ENCODE results near the gene DNAH12. TPM values are rescaled to one million over a fixed set of nuclear protein-coding genes. Genes with fewer than 3 reads are reported as not detected.

DNAH12 gene
- total and polyA plus RNA-seq, 10 of the 15 experiments (the other 5 are each of a cell fraction or from before 2014, with no cell fraction given): under 0.01 to 0.35 (median 0.08) TPM

GRCh38 chr3:57555738-57556458, 11.8 kb upstream of the DNAH12 start, which contains the start of gene PDE12 (continued):
- no peak for TF ChIP-seq BCLAF1 (IDR thresholded peaks at IDR 0.05)
- TF ChIP-seq ZBTB33 (IDR thresholded peaks at IDR 0.05): no peak
- no peak for TF ChIP-seq SMC3 (IDR thresholded peaks at IDR 0.05; ENCODE audit: borderline replicate concordance, low read length)
- TF ChIP-seq, protein P1, sequence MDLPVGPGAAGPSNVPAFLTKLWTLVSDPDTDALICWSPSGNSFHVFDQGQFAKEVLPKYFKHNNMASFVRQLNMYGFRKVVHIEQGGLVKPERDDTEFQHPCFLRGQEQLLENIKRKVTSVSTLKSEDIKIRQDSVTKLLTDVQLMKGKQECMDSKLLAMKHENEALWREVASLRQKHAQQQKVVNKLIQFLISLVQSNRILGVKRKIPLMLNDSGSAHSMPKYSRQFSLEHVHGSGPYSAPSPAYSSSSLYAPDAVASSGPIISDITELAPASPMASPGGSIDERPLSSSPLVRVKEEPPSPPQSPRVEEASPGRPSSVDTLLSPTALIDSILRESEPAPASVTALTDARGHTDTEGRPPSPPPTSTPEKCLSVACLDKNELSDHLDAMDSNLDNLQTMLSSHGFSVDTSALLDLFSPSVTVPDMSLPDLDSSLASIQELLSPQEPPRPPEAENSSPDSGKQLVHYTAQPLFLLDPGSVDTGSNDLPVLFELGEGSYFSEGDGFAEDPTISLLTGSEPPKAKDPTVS (IDR thresholded peaks at IDR 0.05; ENCODE audit: low read depth, low read length): no peak
- TF ChIP-seq, protein P2, sequence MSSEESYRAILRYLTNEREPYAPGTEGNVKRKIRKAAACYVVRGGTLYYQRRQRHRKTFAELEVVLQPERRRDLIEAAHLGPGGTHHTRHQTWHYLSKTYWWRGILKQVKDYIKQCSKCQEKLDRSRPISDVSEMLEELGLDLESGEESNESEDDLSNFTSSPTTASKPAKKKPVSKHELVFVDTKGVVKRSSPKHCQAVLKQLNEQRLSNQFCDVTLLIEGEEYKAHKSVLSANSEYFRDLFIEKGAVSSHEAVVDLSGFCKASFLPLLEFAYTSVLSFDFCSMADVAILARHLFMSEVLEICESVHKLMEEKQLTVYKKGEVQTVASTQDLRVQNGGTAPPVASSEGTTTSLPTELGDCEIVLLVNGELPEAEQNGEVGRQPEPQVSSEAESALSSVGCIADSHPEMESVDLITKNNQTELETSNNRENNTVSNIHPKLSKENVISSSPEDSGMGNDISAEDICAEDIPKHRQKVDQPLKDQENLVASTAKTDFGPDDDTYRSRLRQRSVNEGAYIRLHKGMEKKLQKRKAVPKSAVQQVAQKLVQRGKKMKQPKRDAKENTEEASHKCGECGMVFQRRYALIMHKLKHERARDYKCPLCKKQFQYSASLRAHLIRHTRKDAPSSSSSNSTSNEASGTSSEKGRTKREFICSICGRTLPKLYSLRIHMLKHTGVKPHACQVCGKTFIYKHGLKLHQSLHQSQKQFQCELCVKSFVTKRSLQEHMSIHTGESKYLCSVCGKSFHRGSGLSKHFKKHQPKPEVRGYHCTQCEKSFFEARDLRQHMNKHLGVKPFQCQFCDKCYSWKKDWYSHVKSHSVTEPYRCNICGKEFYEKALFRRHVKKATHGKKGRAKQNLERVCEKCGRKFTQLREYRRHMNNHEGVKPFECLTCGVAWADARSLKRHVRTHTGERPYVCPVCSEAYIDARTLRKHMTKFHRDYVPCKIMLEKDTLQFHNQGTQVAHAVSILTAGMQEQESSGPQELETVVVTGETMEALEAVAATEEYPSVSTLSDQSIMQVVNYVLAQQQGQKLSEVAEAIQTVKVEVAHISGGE (CRISPR knock-in tag; IDR thresholded peaks at IDR 0.05): no peak
- TF ChIP-seq CBX5 (IDR thresholded peaks at IDR 0.05; ENCODE audit: low read depth): peak; percentile 64; the same call in 1 of the 2 replicates
- TF ChIP-seq, protein P3, sequence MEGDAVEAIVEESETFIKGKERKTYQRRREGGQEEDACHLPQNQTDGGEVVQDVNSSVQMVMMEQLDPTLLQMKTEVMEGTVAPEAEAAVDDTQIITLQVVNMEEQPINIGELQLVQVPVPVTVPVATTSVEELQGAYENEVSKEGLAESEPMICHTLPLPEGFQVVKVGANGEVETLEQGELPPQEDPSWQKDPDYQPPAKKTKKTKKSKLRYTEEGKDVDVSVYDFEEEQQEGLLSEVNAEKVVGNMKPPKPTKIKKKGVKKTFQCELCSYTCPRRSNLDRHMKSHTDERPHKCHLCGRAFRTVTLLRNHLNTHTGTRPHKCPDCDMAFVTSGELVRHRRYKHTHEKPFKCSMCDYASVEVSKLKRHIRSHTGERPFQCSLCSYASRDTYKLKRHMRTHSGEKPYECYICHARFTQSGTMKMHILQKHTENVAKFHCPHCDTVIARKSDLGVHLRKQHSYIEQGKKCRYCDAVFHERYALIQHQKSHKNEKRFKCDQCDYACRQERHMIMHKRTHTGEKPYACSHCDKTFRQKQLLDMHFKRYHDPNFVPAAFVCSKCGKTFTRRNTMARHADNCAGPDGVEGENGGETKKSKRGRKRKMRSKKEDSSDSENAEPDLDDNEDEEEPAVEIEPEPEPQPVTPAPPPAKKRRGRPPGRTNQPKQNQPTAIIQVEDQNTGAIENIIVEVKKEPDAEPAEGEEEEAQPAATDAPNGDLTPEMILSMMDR (IDR thresholded peaks at IDR 0.05 in 2 of 3, conservative IDR thresholded peaks at IDR 0.05 in 1 of 3; ENCODE audit: control insufficient read depth in 2 of 3, extremely low read depth in 1 of 3, insufficient read depth in 1 of 3, low read depth in 3 of 3, low read length in 3 of 3): no peak
- peak; percentile 96 for TF ChIP-seq GATAD2B (conservative IDR thresholded peaks at IDR 0.05; ENCODE audit: low read depth)
- TF ChIP-seq TAF1 (IDR thresholded peaks at IDR 0.05; ENCODE audit: borderline replicate concordance, low read depth, low read length): peak; percentile 94
- TF ChIP-seq ZNF384 (IDR thresholded peaks at IDR 0.05; ENCODE audit: borderline replicate concordance, low read depth, low read length): no peak
- no peak; the same call in 1 of the 2 replicates for TF ChIP-seq CHD1 (IDR thresholded peaks at IDR 0.05; ENCODE audit: low read depth, low read length)
- peak; percentile 50 for TF ChIP-seq JUNB (IDR thresholded peaks at IDR 0.05)
- peak; percentile 71; the same call in 1 of the 2 replicates for TF ChIP-seq RB1 (IDR thresholded peaks at IDR 0.05; ENCODE audit: borderline replicate concordance)
- peak; percentile 96 for TF ChIP-seq GABPA (IDR thresholded peaks at IDR 0.05; ENCODE audit: low read depth)
- TF ChIP-seq BRCA1 (IDR thresholded peaks at IDR 0.05; ENCODE audit: low read depth, low read length): peak; percentile 61; the same call in 1 of the 2 replicates
- TF ChIP-seq FOS (IDR thresholded peaks at IDR 0.05; ENCODE audit: borderline replicate concordance, extremely low read depth, insufficient read length): no peak
- TF ChIP-seq ZBED1 (IDR thresholded peaks at IDR 0.05; ENCODE audit: borderline replicate concordance): no peak
